ENCODE measurements around the gene COPS7A.

Gene COPS7A

DNA sequence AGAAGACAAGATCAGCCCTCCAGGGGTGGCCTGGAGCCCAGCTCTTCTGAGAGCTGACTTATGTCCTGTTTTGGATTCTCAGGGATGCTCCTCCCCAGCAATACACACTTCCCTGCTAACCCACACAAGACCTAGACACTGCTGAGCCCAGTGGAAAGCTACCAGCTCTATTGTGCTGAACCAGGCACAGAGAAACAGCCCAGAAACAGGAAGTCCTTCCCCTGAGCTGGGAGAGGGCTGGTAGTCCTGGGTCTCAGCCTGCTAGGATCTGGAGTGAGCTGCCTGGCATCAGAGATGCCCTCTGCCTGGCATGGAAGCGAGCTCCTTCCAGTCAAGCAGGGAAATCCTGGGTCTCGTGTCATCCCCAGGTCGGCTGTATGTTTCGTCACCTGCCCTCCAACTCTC is 47.2 kb downstream of the COPS7A start:
- no peak for DNase-seq

GRCh38 chr12:6771509-6772330 is 47.9 kb downstream of the COPS7A start:
- no peak for DNase-seq

- no peak for DNase-seq
Measured at GRCh38 chr12:6772331-6772695, 48.5 kb downstream of the COPS7A start, which contains the start of gene LAG3. TSS of gene LAG3 (plus strand) at chr12:6772520. CDS start at chr12:6772853, 333 bp downstream.

GRCh38 chr12:6772726-6773589 is 49.1 kb downstream of the COPS7A start:
- DNase-seq = no peak

DNA sequence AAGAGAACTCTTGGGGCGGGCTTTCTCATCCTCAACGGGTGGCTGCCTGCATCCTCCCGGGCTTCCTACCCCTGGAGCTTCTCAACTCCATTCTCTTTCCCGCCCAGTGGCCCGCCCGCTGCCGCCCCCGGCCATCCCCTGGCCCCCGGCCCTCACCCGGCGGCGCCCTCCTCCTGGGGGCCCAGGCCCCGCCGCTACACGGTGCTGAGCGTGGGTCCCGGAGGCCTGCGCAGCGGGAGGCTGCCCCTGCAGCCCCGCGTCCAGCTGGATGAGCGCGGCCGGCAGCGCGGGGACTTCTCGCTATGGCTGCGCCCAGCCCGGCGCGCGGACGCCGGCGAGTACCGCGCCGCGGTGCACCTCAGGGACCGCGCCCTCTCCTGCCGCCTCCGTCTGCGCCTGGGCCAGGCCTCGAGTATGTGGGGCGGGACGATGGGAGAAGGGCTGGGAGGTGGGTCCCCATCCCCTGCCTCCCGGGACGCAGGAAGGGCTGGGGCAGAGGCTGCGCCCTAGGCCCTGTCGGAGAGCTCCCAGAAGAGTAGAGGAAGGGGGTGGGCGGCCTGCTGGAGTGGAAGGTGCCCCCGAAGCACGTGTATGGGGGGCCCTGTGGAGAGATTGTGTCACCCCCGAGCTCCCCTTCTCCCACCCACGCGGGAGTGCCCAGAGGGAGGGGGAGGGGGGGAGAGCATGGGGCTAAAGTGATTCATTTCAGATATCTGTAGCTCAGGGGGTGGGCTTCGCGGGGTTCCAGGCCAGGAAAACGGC is 49.9 kb downstream of the COPS7A start:
- DNase-seq = no peak

DNA sequence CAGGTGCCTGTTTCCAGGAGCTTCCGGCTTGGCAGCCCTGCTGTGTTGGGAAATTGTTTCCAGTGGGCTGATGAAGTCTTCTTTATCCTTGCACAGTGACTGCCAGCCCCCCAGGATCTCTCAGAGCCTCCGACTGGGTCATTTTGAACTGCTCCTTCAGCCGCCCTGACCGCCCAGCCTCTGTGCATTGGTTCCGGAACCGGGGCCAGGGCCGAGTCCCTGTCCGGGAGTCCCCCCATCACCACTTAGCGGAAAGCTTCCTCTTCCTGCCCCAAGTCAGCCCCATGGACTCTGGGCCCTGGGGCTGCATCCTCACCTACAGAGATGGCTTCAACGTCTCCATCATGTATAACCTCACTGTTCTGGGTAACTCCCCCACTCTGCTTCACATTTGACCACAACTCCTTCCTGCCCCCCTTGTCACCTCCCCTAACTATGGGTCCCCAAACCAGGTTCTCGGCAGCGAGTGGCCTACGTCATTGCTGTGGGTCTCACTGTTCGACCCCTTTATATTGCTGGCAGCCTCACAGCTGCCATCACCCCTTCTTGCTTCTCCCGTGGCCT is 50.7 kb downstream of the COPS7A start:
- no peak for DNase-seq

- no peak for DNase-seq
Measured at GRCh38 chr12:6775185-6776174, 51.6 kb downstream of the COPS7A start.

DNA sequence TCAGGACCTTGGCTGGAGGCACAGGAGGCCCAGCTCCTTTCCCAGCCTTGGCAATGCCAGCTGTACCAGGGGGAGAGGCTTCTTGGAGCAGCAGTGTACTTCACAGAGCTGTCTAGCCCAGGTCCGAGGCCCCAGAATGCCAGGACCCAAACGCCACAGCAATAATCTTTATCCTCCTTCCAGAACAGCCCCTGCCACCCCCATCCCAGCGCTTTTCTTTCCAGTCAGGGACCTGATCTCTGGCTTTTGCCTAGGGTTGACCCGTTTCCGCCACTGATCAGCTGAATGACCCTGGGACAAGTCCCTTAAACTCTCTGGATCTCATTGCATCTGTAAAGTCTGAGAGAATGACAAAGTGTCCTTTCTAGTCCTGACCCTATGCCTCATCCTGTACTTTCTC is 53.5 kb downstream of the COPS7A start:
- DNase-seq = no peak

- peak; percentile 51 for DNase-seq
Measured at GRCh38 chr12:6778217-6778573, 54.3 kb downstream of the COPS7A start.

- peak; percentile 92 for DNase-seq
Measured at GRCh38 chr12:6778574-6779550, 55.0 kb downstream of the COPS7A start.

DNA sequence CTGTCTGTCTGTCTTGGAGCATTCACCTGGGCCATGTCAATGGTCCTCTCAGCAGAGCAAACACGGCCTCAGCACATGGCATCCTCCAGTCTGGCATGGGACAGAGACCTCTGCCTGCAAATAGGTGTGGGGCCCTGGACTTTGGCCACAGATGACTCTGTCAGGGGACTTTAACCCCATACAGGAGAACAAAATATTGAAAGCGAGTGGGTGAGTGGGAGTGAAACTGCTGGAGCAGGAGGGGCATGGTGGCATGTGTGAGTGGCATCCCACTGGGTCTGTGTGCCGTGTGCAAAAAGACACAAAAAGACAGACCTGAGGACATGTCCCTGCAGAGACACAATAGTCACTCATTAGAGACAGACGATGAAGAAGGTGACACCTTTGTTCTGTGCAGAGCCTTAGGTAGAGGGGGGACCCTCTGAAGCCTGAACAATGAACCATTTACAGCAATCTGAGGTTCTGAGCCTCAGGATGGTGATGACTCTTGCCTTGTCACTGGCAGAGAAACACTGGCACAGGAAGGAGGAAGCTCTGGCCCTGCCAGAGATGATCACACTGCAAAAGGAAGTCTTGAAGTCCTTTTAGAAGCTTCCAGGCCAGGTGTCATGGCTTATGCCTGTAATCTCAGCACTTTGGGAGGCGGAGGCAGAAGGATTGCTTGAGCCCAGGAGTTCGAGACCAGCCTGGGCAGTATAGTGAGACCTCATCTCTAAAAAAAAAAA is 56.0 kb downstream of the COPS7A start:
- DNase-seq = no peak

GRCh38 chr12:6780573-6780972 is 56.7 kb downstream of the COPS7A start:
- no peak for DNase-seq
